Vagina (tissue), 2 donors: Measurements from ENCODE around the gene CD302.

ENCODE experiments used
- CTCF ChIP-seq, 3 experiments: fragments of 450-650 bp in 2 of 3; fragments of 200-600 bp in 1 of 3; sonication (generic) in 1 of 3; IDR thresholded peaks; one replicate each; pipeline ENCODE4 v1.5.1; 2017 to 2019; ENCODE audit warnings: antibody characterized with exemption in 3 of 3, mild to moderate bottlenecking in 2 of 3, moderate library complexity in 2 of 3
- POLR2AphosphoS5 ChIP-seq, 2 donors: sonication (generic); formaldehyde crosslinking; IDR thresholded peaks; one replicate each; pipeline ENCODE4 v1.9.0; 2017; ENCODE audit warnings: antibody characterized with exemption in 2 of 2, mild to moderate bottlenecking in 2 of 2, low read depth in 1 of 2; ENCODE audit not compliant: insufficient read depth in 1 of 2

- TF ChIP-seq CTCF (IDR thresholded peaks at IDR 0.05) (no peak), POLR2AphosphoS5 (IDR thresholded peaks at IDR 0.05; ENCODE audit: insufficient read depth in 1 of 2, low read depth in 1 of 2) (no peak)
These were observed 60.6 kb downstream of the CD302 start for GRCh38 chr2:159737292-159737916.
